Heart left ventricle (tissue), 13 donors: Measurements from ENCODE around the gene TEX10.

Experiments used
- POLR2A ChIP-seq, 2 donors: fragments of 450-650 bp; IDR thresholded peaks; one replicate each; pipeline ENCODE4 v1.6.1; 2017; ENCODE audit warnings: antibody characterized with exemption in 2 of 2, mild to moderate bottlenecking in 2 of 2, moderate library complexity in 2 of 2
- TF ChIP-seq, protein P1 (sequence below), 12 donors: fragments of 200-600 bp; sonication (generic) in 4 of 12; IDR thresholded peaks; one replicate each; pipeline versions ENCODE4 v1.5.0 to v1.8.0; 2018 to 2022; ENCODE audit warnings: antibody characterized with exemption in 12 of 12, mild to moderate bottlenecking in 5 of 12
- donor health status: ischemic (EF 13 %, LVEDD 7.1; RV severe dilation, severe dysfunction).
- donor health status: DM: no; HTN: yes; CAD: no.
- donor health status: DM: no; HTN: no; CAD: no.
- donor health status: ischemic (EF 25% LVEDD 6.9; RV normal size, moderate dysfunction).
- donor health status: ischemic (EF 25% LVEDD 5.7; RV mildly dilated, moderate dysfunction).
- donor health status: ischemic (EF 35%, LVEDD 5.7; RV mildly dilated, moderate dysfunction).
- donor health status: nonischemic (EF 11% LVEDD 7.7; RV severe dilation, severe dysfunction).
- donor health status: DM: yes; HTN: yes; CAD: no.
- donor health status: PGD.
- donor health status: ischemic (EF 29% LVEDD 5.4; RV normal size, mild dysfunction).
- donor health status: nonischemic (EF 23%, LVEDD 6.1; RV moderate dilation, normal function).

DNA sequence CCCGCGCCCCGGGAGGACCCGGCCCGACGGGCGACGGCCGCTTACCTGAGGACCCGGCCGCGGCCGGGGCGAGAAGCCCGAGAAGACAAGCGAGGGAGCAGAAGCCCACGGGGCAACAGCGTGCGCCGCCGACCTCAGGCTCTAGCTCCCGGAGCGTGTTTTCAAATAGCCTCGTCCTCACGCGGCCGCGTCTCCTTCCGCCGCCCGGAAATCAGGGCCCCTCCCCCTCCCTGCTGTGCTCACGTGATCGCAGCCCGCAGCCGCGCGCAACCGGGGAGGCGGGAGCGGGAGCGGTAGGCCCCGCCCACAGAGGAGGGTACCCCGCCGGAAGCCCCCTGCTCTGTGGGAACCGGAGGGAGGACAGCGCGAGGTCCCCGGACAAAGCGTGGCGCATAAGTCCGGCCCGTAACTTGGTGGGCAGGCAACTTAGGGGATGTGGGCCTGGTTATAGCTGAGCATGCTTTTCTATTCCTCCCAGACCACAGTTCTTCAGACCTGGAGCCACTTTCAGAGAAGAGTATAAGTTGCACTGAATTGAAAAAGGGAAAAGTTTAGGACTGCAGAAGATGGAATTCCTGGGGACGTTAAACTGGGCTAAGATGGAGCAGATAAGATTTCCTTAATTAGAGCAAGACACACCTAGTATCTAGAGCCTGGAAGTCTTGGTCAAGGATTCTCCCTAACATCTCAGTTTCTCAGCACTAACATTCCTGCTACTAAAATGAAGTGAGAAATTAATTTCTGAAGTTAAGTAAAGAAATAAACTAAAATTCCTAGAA, at the start of gene TEX10:
- TF ChIP-seq, protein P1, sequence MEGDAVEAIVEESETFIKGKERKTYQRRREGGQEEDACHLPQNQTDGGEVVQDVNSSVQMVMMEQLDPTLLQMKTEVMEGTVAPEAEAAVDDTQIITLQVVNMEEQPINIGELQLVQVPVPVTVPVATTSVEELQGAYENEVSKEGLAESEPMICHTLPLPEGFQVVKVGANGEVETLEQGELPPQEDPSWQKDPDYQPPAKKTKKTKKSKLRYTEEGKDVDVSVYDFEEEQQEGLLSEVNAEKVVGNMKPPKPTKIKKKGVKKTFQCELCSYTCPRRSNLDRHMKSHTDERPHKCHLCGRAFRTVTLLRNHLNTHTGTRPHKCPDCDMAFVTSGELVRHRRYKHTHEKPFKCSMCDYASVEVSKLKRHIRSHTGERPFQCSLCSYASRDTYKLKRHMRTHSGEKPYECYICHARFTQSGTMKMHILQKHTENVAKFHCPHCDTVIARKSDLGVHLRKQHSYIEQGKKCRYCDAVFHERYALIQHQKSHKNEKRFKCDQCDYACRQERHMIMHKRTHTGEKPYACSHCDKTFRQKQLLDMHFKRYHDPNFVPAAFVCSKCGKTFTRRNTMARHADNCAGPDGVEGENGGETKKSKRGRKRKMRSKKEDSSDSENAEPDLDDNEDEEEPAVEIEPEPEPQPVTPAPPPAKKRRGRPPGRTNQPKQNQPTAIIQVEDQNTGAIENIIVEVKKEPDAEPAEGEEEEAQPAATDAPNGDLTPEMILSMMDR (IDR thresholded peaks at IDR 0.05) = no peak
- TF ChIP-seq POLR2A (IDR thresholded peaks at IDR 0.05) = peak in 1 of 2 donors; percentile 66
